H1 (cell line): ENCODE results near the gene SLC8B1. TPM values are rescaled to one million over a fixed set of nuclear protein-coding genes. Genes with fewer than 3 reads are reported as not detected.

Experiments used
- CTCF ChIA-PET: fragments of 300-600 bp; sonication (Branson Sonifier 250); formaldehyde crosslinking; loops from one replicate; lab custom pipeline; 2021; ENCODE audit not compliant: partially characterized antibody; lab: Charles Lee
- POLR2A ChIA-PET: fragments of 300-600 bp; sonication (Branson Sonifier 250); formaldehyde crosslinking; loops from one replicate; lab custom pipeline; 2021; ENCODE audit warnings: inconsistent platforms; ENCODE audit not compliant: partially characterized antibody; lab: Charles Lee
- DNase-seq, 2 experiments: peaks; one replicate each; pipeline versions ENCODE4 v3.0.0 to v3.0.0-alpha.2; 2010 to 2022; ENCODE audit warnings: low spot score in 2 of 2, low read depth in 1 of 2, mixed read lengths in 1 of 2
- FAIRE-seq: peaks from 2 replicates; lab custom pipeline; 2011; peaks lifted over from hg19 to GRCh38; lab: Jason Lieb, UNC
- H2AFZ ChIP-seq: 2 replicates; pipeline ENCODE4 v1.8.1; 2012; ENCODE audit warnings: low read length, inconsistent platforms
- H2AK5ac ChIP-seq: 2 replicates; pipeline ENCODE4 v1.6.1; 2013; ENCODE audit warnings: low read depth, low read length
- H2BK120ac ChIP-seq: replicated peaks from 2 replicates; pipeline ENCODE3; 2013; ENCODE audit warnings: low read depth, low read length, inconsistent platforms
- H2BK12ac ChIP-seq: 2 replicates; pipeline ENCODE4 v1.6.1; 2013; ENCODE audit warnings: low read depth, low read length
- H2BK15ac ChIP-seq: 2 replicates; pipeline ENCODE4 v1.6.1; 2013; ENCODE audit warnings: low read length
- H2BK20ac ChIP-seq: 2 replicates; pipeline ENCODE4 v1.6.1; 2013; ENCODE audit warnings: low read length
- H2BK5ac ChIP-seq: 2 replicates; pipeline ENCODE4 v1.6.1; 2013; ENCODE audit warnings: low read depth, low read length
- H3K14ac ChIP-seq: 2 replicates; pipeline ENCODE4 v1.6.1; 2013; ENCODE audit warnings: inconsistent platforms; ENCODE audit not compliant: insufficient read length
- H3K18ac ChIP-seq: 2 replicates; pipeline ENCODE4 v1.6.1; 2013; ENCODE audit warnings: low read length; ENCODE audit errors: extremely low read depth
- H3K23ac ChIP-seq: 2 replicates; pipeline ENCODE4 v1.6.1; 2013; ENCODE audit warnings: inconsistent platforms; ENCODE audit not compliant: insufficient read length
- H3K23me2 ChIP-seq: 2 replicates; pipeline ENCODE4 v1.6.1; 2013; ENCODE audit warnings: low read depth, low read length
- H3K27ac ChIP-seq: 2 replicates; pipeline ENCODE4 v1.6.1; 2011; ENCODE audit warnings: low read depth, low read length, inconsistent platforms
- H3K27me3 ChIP-seq, 4 experiments: replicated peaks in 1 of 4; 1 replicate in 1 of 4; 2 replicates in 3 of 4; pipeline versions ENCODE4 v1.6.1 to v1.8.1; 2011 to 2013; ENCODE audit warnings: low read length in 3 of 4, mild to moderate bottlenecking in 3 of 4, inconsistent platforms in 2 of 4, mixed read lengths in 2 of 4, moderate library complexity in 1 of 4; ENCODE audit not compliant: control insufficient read depth in 3 of 4, insufficient read depth in 3 of 4; ENCODE audit errors: extremely low read depth in 1 of 4
- H3K36me3 ChIP-seq, 4 experiments: 2 replicates each; pipeline versions ENCODE4 v1.6.1 to v1.8.1; 2011 to 2013; ENCODE audit warnings: mild to moderate bottlenecking in 4 of 4, low read length in 3 of 4, moderate library complexity in 2 of 4, control low read depth in 1 of 4, inconsistent platforms in 1 of 4; ENCODE audit not compliant: insufficient read depth in 4 of 4, control insufficient read depth in 2 of 4
- H3K4ac ChIP-seq: replicated peaks from 2 replicates; pipeline ENCODE3; 2013; ENCODE audit warnings: low read length, low read depth, mixed read lengths, inconsistent platforms; ENCODE audit not compliant: insufficient read length
- H3K4me1 ChIP-seq, 4 experiments: replicated peaks in 1 of 4; 1 replicate in 1 of 4; 2 replicates in 3 of 4; pipeline versions ENCODE4 v1.6.1 to v1.8.1; 2011 to 2013; ENCODE audit warnings: low read length in 3 of 4, inconsistent platforms in 2 of 4, mixed read lengths in 1 of 4; ENCODE audit not compliant: insufficient read depth in 4 of 4, control insufficient read depth in 3 of 4
- H3K4me2 ChIP-seq, 2 experiments: 2 replicates each; pipeline versions ENCODE4 v1.6.1 to v1.8.1; 2011 to 2013; ENCODE audit warnings: low read depth in 2 of 2, low read length in 2 of 2, control low read depth in 1 of 2, inconsistent platforms in 1 of 2, mild to moderate bottlenecking in 1 of 2; ENCODE audit not compliant: insufficient read depth in 1 of 2
- H3K4me3 ChIP-seq, 4 experiments: fragments of 200-600, 300-600 bp in 1 of 4; sonication (generic), shearing (Covaris generic), sonication (Bioruptor Twin) in 1 of 4; 2 replicates each; pipeline versions ENCODE4 v1.5.1 to v1.8.1; 2011 to 2016; ENCODE audit warnings: low read length in 4 of 4, low read depth in 3 of 4, control low read depth in 2 of 4, inconsistent platforms in 2 of 4, mild to moderate bottlenecking in 2 of 4, mixed read lengths in 1 of 4, moderate library complexity in 1 of 4; ENCODE audit not compliant: insufficient read depth in 2 of 4; ENCODE audit errors: extremely low read depth in 1 of 4
- H3K56ac ChIP-seq: replicated peaks from 2 replicates; pipeline ENCODE3; 2013; ENCODE audit warnings: low read depth, mild to moderate bottlenecking, mixed read lengths, low read length, inconsistent platforms; ENCODE audit not compliant: insufficient read length
- H3K79me1 ChIP-seq: 2 replicates; pipeline ENCODE4 v1.6.1; 2013; ENCODE audit warnings: low read depth, low read length, control low read depth
- H3K79me2 ChIP-seq, 2 experiments: 2 replicates each; pipeline versions ENCODE4 v1.6.1 to v1.8.1; 2012 to 2013; ENCODE audit warnings: low read length in 2 of 2, mild to moderate bottlenecking in 2 of 2, inconsistent platforms in 1 of 2; ENCODE audit not compliant: insufficient read depth in 2 of 2, control insufficient read depth in 1 of 2
- H3K9ac ChIP-seq, 4 experiments: replicated peaks in 1 of 4; 1 replicate in 1 of 4; 2 replicates in 3 of 4; pipeline versions ENCODE4 v1.6.1 to v1.8.1; 2011 to 2013; ENCODE audit warnings: low read depth in 3 of 4, low read length in 3 of 4, control low read depth in 2 of 4, mild to moderate bottlenecking in 2 of 4, moderate library complexity in 2 of 4, inconsistent platforms in 1 of 4; ENCODE audit errors: extremely low read depth in 1 of 4
- H3K9me3 ChIP-seq, 2 experiments: 2 replicates each; pipeline versions ENCODE4 v1.6.1 to v1.8.1; 2012 to 2013; ENCODE audit warnings: mild to moderate bottlenecking in 2 of 2, moderate library complexity in 2 of 2, control low read depth in 1 of 2, inconsistent platforms in 1 of 2, low read depth in 1 of 2, low read length in 1 of 2, mixed read lengths in 1 of 2; ENCODE audit not compliant: insufficient read depth in 2 of 2
- H4K20me1 ChIP-seq, 2 experiments: replicated peaks in 1 of 2; 2 replicates each; pipeline versions ENCODE3 to v1.8.1; 2011 to 2013; ENCODE audit warnings: inconsistent platforms in 2 of 2, low read length in 2 of 2, mild to moderate bottlenecking in 1 of 2; ENCODE audit not compliant: insufficient read depth in 2 of 2, control insufficient read depth in 1 of 2
- H4K5ac ChIP-seq: 2 replicates; pipeline ENCODE4 v1.6.1; 2013; ENCODE audit warnings: low read length, low read depth, mixed read lengths, inconsistent platforms; ENCODE audit not compliant: insufficient read length
- H4K8ac ChIP-seq: 2 replicates; pipeline ENCODE4 v1.8.0; 2013; ENCODE audit warnings: mild to moderate bottlenecking, moderate library complexity, low read length, inconsistent platforms; ENCODE audit not compliant: insufficient read depth; ENCODE audit errors: extremely low read depth
- H4K91ac ChIP-seq: replicated peaks from 2 replicates; pipeline ENCODE3; 2013; ENCODE audit warnings: low read length, mixed read lengths, inconsistent platforms; ENCODE audit not compliant: insufficient read length
- CHD1 ChIP-seq: IDR thresholded peaks from 2 replicates; pipeline ENCODE4 v1.6.1; 2012; ENCODE audit warnings: low read depth, low read length, improper control_type of control experiment
- FOSL1 ChIP-seq: IDR thresholded peaks from 2 replicates; pipeline ENCODE4 v1.6.1; 2011; ENCODE audit warnings: mild to moderate bottlenecking, low read depth, low read length, moderate library complexity; ENCODE audit not compliant: insufficient read depth
- KDM4A ChIP-seq: IDR thresholded peaks from one replicate; pipeline ENCODE4 v1.7.1; 2012; ENCODE audit warnings: low read depth, mild to moderate bottlenecking, moderate library complexity, low read length, inconsistent platforms; ENCODE audit not compliant: severe bottlenecking
- MAX ChIP-seq: IDR thresholded peaks from 2 replicates; pipeline ENCODE4 v1.6.1; 2012; ENCODE audit warnings: inconsistent platforms
- SP1 ChIP-seq: IDR thresholded peaks from 2 replicates; pipeline ENCODE4 v1.6.1; 2011; ENCODE audit warnings: low read depth, low read length
- SP2 ChIP-seq: IDR thresholded peaks from 2 replicates; pipeline ENCODE4 v1.6.1; 2012; ENCODE audit warnings: mild to moderate bottlenecking, low read length, inconsistent platforms
- SP4 ChIP-seq: IDR thresholded peaks from 2 replicates; pipeline ENCODE4 v1.6.1; 2012; ENCODE audit warnings: low read length, inconsistent platforms
- ZNF274 ChIP-seq: IDR thresholded peaks from 2 replicates; pipeline ENCODE4 v1.7.0; 2012; ENCODE audit warnings: low read length, borderline replicate concordance; ENCODE audit errors: extremely low read depth
- WGBS, 2 experiments: shearing (Covaris generic) in 1 of 2; methylation state at CpG; one replicate each; pipeline versions ENCODE4 v1.1.6 to v1.1.7; 2013 to 2015; ENCODE audit warnings: low lambda C conversion rate in 2 of 2, mixed read lengths in 2 of 2, inconsistent platforms in 1 of 2, low coverage in 1 of 2, missing lambda C conversion rate in 1 of 2; ENCODE audit not compliant: insufficient replicate concordance in 2 of 2, insufficient coverage in 1 of 2, insufficient read length in 1 of 2; ENCODE audit errors: extremely low coverage in 1 of 2, missing lambda C conversion rate in 1 of 2; 5-methylcytosine and 5-hydroxymethylcytosine counted together
- polyA plus RNA-seq, 7 experiments: library from polyadenylated mRNA; depleted of rRNA in 3 of 7; stranded (reverse) in 5 of 7; unstranded in 2 of 7; fragments of >200 nt in 5 of 7; fragments of 200-250 nt in 2 of 7; gene quantifications; 1 replicate in 5 of 7; 2 replicates in 1 of 7; 4 replicates in 1 of 7; pipeline versions ENCODE4 v1.2.1 to v1.2.3, GENCODE V29; 2011 to 2013; ENCODE audit warnings: missing spikeins in 2 of 7, mixed read lengths in 2 of 7
- total RNA-seq: library from RNA; stranded (reverse); fragmentation: NEBNext Ultra II Directional; extraction: Animal tissue kit (Norgen Biotek cat#: 25700); gene quantifications from 2 replicates; pipeline ENCODE4 v1.2.1, GENCODE V29; 2021

SLC8B1 gene
- total and polyA plus RNA-seq, 2 of the 8 experiments (the other 6 are each of a cell fraction or from before 2014, with no cell fraction given) = 11.2 to 19.1 TPM

- no peak for FAIRE-seq
- POLR2A ChIA-PET = interaction anchor here (1.1 to 4.2 kb wide), 6 partner anchors 8 to 112 kb away, joined by 3 to 20 read pairs (median 4); partner anchors contain the start of genes DDX54, RITA1 and TPCN1
- Histone ChIP-seq H4K20me1 (peaks cover 0 to 2% of the 10 kb centered on the region in 2 experiments), H3K4ac (no peak overlapping the region), H3K4me3 (no peak overlapping the region), H2AK5ac (no peak overlapping the region), H3K18ac (no peak overlapping the region), H3K79me2 (no peaks in the 10 kb centered on the region), H2BK5ac (no peak overlapping the region), H2BK120ac (no peak overlapping the region), H3K56ac (no peak overlapping the region), H4K8ac (no peak overlapping the region), H3K9me3 (no peaks in the 10 kb centered on the region), H3K79me1 (no peaks in the 10 kb centered on the region), H3K9ac (no peak overlapping the region), H3K23me2 (no peaks in the 10 kb centered on the region), H3K23ac (no peak overlapping the region), H3K4me2 (no peak overlapping the region), H3K14ac (no peak overlapping the region), H2BK20ac (no peak overlapping the region), H2AFZ (no peak overlapping the region), H3K36me3 (peaks cover 0 to 3% (median 0%) of the 10 kb centered on the region in 4 experiments; a peak in 2 of 8 replicates), H3K4me1 (peaks cover 0 to 9% (median 8%) of the 10 kb centered on the region in 4 experiments; a peak in 5 of 7 replicates), H3K27me3 (no peaks in the 10 kb centered on the region), H2BK15ac (no peak overlapping the region), H3K27ac (no peak overlapping the region), H4K5ac (no peak overlapping the region), H2BK12ac (no peak overlapping the region), H4K91ac (no peak overlapping the region)
- DNase-seq = no peak
- TF ChIP-seq CHD1 (no peak), SP4 (no peak), SP2 (no peak), KDM4A (no peak), FOSL1 (no peak), SP1 (no peak), MAX (no peak), ZNF274 (no peak)
- WGBS, 2 experiments = 90% methylated on average over 9 of the region's 9 CpGs; no CpG with 5 or more reads in 1 of the 2 experiments
- CTCF ChIA-PET = interaction anchor here (0.9 to 1.3 kb wide), 3 partner anchors 10 to 65 kb away, joined by 3 read pairs; no protein-coding TSS in a partner anchor
These were observed 37.7 kb downstream of the SLC8B1 start for GRCh38 chr12:113297214-113297587.
